Body of pancreas (tissue), 4 donors: ENCODE data around the gene ZP2.

Experiments
- POLR2A ChIP-seq, 3 donors: fragments of 450-650 bp; IDR thresholded peaks; one replicate each; pipeline ENCODE4 v1.6.1; 2016; ENCODE audit warnings: antibody characterized with exemption in 3 of 3, mild to moderate bottlenecking in 2 of 3
- TF ChIP-seq, protein P1 (sequence below), 7 experiments: fragments of 450-650 bp in 4 of 7; fragments of 200-600 bp in 3 of 7; sonication (generic) in 3 of 7; IDR thresholded peaks; one replicate each; pipeline ENCODE4 v1.5.1; 2016 to 2019; ENCODE audit warnings: antibody characterized with exemption in 7 of 7

DNA sequence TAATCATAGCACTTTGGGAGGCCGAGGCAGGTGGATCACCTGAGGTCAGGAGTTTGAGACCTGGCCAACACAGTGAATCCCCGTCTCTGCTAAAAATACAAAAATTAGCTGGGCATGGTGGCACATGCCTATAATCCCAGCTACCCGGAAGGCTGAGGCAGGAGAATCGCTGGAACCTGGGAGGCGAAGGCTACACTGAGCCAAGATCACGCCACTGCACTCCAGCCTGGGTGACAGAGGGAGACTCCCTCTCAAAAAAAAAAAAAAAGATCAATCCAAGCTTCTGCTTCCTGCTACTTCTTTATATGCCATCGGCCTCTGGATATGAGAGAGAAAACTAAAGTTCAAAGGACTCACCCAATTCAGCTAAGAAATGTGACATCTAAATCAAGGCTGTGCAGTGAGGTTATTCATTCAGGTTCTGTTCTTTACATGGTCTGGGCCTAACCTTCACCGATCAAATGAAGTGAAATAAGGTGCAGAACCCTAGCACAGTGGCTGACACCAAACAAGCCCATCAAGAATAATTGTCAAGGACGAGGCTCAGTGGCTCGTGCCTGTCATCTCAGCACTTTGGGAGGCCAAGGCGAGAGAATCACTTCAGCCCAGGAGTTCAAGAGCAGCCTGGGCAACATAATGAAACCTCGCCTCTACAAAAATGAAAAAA lies 25.6 kb downstream of the ZP2 start:
- TF ChIP-seq, protein P1, sequence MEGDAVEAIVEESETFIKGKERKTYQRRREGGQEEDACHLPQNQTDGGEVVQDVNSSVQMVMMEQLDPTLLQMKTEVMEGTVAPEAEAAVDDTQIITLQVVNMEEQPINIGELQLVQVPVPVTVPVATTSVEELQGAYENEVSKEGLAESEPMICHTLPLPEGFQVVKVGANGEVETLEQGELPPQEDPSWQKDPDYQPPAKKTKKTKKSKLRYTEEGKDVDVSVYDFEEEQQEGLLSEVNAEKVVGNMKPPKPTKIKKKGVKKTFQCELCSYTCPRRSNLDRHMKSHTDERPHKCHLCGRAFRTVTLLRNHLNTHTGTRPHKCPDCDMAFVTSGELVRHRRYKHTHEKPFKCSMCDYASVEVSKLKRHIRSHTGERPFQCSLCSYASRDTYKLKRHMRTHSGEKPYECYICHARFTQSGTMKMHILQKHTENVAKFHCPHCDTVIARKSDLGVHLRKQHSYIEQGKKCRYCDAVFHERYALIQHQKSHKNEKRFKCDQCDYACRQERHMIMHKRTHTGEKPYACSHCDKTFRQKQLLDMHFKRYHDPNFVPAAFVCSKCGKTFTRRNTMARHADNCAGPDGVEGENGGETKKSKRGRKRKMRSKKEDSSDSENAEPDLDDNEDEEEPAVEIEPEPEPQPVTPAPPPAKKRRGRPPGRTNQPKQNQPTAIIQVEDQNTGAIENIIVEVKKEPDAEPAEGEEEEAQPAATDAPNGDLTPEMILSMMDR (IDR thresholded peaks at IDR 0.05) = no peak
- TF ChIP-seq POLR2A (IDR thresholded peaks at IDR 0.05) = no peak
